ENCODE results near the gene MBD3L4. TPM values are rescaled to one million over a fixed set of nuclear protein-coding genes. Genes with fewer than 3 reads are reported as not detected.

Gene MBD3L4
- total RNA-seq, 1 experiment from 2014 or later: not detected

- no peak for TF ChIP-seq ZFX (IDR thresholded peaks at IDR 0.05)
- TF ChIP-seq POLR2A (IDR thresholded peaks at IDR 0.05; ENCODE audit: borderline replicate concordance, extremely low read depth, insufficient read depth, insufficient read length): no peak
- no peak for TF ChIP-seq EZH2 (IDR thresholded peaks at IDR 0.05)
- TF ChIP-seq SP1 (IDR thresholded peaks at IDR 0.05; ENCODE audit: low read depth): no peak
- TF ChIP-seq SRF (IDR thresholded peaks at IDR 0.05; ENCODE audit: low read depth): no peak
- TF ChIP-seq CTCF (IDR thresholded peaks at IDR 0.05 in 2 of 3, conservative IDR thresholded peaks at IDR 0.05 in 1 of 3; ENCODE audit: borderline replicate concordance in 1 of 3, insufficient read depth in 1 of 3, low read depth in 2 of 3, low read length in 2 of 3): no peak
- no peak for TF ChIP-seq EZH2phosphoT487 (IDR thresholded peaks at IDR 0.05; ENCODE audit: borderline replicate concordance)
Measured at GRCh38 chr19:6987850-6988249, 52.1 kb downstream of the MBD3L4 start (continued).

Other genes with a start within 250 kb of the MBD3L4 start
- gene ADGRE1, start 152.6 kb downstream of the MBD3L4 start, total RNA-seq (2021; ENCODE audit: unreplicated experiment): not detected
- gene MBD3L2B, start 18.7 kb downstream of the MBD3L4 start, total RNA-seq (2021; ENCODE audit: unreplicated experiment): not detected
- not detected for gene MBD3L5, start 9.6 kb downstream of the MBD3L4 start, total RNA-seq (2021; ENCODE audit: unreplicated experiment)
- not detected for gene MBD3L2, start 9.1 kb upstream of the MBD3L4 start, total RNA-seq (2021; ENCODE audit: unreplicated experiment)
- gene MBD3L3, start 18.5 kb upstream of the MBD3L4 start, total RNA-seq (2021; ENCODE audit: unreplicated experiment): not detected
- 7.8 TPM for gene ZNF557, start 29.5 kb upstream of the MBD3L4 start, total RNA-seq (2021; ENCODE audit: unreplicated experiment)